GM12891 (cell line): ENCODE results near the gene CNOT4.

Experiments
- POLR2A ChIP-seq: IDR thresholded peaks from 2 replicates; pipeline ENCODE4 v1.6.1; 2011; ENCODE audit warnings: low read depth, low read length, control low read depth
- POLR2AphosphoS5 ChIP-seq: IDR thresholded peaks from 2 replicates; pipeline ENCODE4 v1.6.1; 2011; ENCODE audit warnings: low read depth, low read length, control low read depth
- POU2F2 ChIP-seq: IDR thresholded peaks from 2 replicates; pipeline ENCODE4 v1.6.1; 2011; ENCODE audit warnings: low read depth, mild to moderate bottlenecking, control low read depth, low read length, moderate library complexity
- SPI1 ChIP-seq: IDR thresholded peaks from 2 replicates; pipeline ENCODE4 v1.6.1; 2011; ENCODE audit warnings: low read depth, low read length, control low read depth
- TAF1 ChIP-seq: IDR thresholded peaks from 2 replicates; pipeline ENCODE4 v1.6.1; 2011; ENCODE audit warnings: low read depth, low read length, control low read depth

GRCh38 chr7:135326636-135327280 lies 183.1 kb downstream of the CNOT4 start:
- TF ChIP-seq POLR2A, result no peak
- no peak for TF ChIP-seq POLR2AphosphoS5
- TF ChIP-seq TAF1, result no peak
- TF ChIP-seq SPI1, result no peak
- TF ChIP-seq POU2F2, result no peak
